HG03103 (cell line): ENCODE results near the gene LCN2.
"Not testable (repeated sequence)": the region's sequence is repeated elsewhere in the genome, so short reads cannot be mapped to it uniquely, and the experiment has no call there.

ENCODE experiments used
- ATAC-seq: cut with Tn5 transposase; IDR thresholded peaks from one replicate; pipeline ENCODE4 v1.9.1; 2021; ENCODE audit warnings: low read depth; ENCODE audit not compliant: unreplicated experiment

Gene LCN2

DNA sequence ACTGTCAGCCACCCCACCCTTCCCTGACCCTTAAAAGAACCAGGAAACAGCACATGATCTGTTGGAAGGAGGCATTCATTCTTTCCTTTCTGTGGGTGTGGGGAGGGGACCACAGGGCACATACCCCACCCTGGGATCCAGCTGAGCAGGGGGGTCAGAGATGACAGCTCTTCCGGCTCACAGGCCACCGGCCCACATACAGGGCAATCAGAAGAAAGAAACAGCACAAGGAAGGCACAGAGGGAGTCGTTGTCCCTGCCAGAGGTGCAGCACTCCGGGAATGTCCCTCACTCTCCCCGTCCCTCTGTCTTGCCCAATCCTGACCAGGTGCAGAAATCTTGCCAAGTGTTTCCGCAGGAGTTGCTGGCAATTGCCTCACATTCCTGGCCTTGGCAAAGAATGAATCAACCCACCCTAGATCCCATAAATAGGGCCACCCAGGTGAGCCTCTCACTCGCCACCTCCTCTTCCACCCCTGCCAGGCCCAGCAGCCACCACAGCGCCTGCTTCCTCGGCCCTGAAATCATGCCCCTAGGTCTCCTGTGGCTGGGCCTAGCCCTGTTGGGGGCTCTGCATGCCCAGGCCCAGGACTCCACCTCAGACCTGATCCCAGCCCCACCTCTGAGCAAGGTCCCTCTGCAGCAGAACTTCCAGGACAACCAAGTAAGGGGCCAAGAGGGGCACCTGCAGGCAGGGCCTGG, at the start of gene LCN2:
TSS of gene LCN2 (plus strand) at position 453 of the 701 bp plus-strand sequence. CDS start at position 526, 73 bp downstream.
- ATAC-seq: no peak

DNA sequence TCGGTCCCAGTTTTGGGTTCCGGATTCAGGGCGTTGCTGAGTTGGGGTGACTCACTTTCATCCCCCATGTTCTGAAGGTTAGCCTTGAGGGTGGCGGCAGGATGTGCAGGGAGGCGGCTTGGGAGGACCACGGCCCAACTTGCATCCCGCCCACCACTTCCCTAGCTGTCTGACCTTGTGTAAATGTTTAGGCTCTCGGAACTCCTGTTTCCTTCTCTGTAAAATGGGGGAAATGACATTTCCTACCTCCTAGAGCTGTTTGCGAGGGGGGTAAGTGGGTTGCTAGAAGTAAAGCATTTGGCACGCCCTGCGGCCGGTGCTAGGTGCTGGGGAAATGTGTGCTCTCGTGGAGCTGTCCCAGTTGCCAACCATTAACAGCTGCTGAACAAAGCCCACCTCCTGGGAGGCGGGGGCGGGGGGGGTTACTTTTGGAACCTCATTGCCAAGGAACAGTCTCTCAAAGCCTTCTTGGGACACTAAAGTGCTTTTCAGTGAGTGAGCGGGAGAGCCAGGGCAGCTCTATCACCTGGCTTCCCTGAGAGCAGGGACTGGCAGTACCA, 49.2 kb upstream of the LCN2 start:
- no peak for ATAC-seq

DNA sequence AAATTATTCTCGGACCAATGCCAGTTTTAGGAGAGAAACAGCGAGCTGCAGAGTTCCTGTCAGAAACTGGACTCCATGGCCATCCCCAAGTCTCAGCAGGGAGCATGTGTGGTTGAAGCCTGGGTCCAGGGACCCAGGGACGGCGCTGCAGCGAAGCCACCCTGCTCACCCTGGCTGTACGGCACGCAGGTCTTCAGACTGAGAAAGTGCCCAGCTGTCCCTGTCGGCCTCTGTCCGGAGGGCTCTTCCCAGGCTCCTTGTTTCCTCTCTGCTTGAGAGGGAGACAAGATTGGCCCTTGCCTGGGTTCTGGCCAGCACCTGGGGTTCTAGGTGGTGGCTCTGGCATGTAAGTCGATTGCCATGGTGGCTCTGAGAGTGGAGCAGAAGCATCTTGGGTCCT, 48.7 kb upstream of the LCN2 start:
- ATAC-seq: no peak

DNA sequence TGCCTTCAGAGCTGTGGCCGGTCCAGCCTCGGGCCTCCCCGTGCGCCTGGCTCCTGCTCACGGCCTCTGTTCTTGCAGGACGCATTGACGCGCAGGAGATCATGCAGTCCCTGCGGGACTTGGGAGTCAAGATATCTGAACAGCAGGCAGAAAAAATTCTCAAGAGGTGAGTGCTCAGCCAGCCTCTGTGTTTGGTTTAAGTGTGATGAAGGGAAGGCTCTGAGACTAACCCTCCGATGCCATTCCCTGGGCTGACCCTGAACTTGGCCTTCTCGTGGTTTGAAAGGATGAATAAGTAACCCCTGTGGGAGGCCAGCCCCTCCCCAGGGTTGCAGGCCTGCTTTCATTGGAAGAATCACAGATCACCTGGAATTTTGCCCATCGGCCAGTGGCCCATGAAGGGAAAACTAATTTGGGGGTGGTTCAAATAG, 48.0 kb upstream of the LCN2 start:
- no peak for ATAC-seq

DNA sequence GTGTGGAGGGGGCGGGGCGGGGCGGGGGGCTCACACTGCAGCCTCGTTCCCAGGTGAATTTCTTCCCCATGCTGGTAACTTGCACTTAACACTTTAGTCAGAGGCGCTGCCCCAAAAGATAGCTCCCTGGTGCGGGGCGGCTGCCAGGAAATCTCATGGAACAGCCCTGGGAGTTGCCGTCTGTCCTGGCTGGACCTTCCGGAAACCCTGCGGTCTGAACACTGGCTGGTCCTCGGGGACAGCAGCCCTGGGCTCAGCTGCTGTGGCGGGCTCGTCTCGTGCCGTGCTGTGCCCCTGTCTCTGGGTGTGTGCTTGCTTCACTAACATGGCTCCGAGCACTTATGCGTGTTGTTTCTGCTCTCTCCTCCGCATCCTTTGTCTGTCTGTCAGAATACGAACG, 47.6 kb upstream of the LCN2 start:
- no peak for ATAC-seq

DNA sequence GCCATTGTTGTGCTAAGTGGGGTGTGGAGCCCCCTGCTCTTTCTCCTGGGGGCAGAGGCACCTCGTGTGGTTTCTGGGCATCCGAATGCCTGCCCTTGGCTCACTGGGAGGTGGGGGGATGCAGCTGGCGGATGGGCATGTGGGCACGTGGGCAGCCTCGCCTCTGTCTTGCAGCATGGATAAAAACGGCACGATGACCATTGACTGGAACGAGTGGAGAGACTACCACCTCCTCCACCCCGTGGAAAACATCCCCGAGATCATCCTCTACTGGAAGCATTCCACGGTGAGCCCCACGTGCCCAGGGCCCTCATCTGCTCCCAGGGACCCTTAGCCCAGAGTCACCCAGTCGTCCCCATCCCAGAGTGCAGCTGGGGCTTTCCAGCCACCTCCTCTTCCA, 47.1 kb upstream of the LCN2 start:
- ATAC-seq: no peak

DNA sequence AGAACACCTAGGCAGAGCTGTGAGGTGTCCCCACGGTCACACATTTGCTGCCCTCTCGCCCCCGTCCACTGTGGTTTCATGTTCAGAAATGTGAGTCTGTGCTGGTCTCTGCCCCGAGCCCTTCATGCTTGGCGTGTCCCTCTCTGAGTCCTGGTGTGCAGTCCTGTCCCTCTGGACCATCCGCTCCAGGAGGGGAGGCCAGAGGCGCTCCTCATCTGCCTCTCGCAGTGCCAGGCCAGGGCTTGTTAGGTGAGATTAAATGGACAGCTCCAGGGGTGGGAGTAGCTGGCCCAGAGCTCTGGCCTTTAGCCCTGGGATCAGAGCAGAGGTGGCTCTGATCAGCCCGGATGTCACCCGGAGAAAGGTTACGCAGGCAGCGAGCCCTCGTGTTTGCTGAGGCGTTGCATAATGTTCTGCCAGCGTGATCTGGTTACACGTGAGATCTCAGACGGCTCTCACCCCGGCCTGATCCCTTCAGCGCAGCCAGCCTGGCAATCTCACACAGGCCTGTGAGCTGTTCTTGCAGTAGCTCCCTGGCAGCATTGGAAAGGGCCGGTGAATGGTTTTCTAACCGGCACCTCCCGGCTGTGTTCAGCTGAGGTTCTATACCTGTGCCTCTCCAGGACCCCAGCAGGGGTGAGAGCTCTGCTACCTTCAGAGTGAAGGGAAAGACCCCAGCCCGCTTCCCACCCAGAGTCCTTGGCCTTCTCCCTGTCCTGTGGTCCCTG, 46.2 kb upstream of the LCN2 start:
- no peak for ATAC-seq

DNA sequence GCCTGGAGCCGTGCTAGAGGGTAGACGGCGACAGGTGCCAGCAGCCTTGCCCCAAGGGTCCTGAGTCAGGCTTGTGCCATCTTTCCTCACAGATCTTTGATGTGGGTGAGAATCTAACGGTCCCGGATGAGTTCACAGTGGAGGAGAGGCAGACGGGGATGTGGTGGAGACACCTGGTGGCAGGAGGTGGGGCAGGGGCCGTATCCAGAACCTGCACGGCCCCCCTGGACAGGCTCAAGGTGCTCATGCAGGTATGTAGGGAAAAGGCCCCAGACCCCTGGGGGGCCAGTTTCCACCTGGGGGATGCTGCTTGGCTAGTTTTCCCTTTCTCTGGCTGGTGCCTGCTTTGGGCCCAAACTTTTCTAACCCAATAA, 45.7 kb upstream of the LCN2 start:
- no peak for ATAC-seq

DNA sequence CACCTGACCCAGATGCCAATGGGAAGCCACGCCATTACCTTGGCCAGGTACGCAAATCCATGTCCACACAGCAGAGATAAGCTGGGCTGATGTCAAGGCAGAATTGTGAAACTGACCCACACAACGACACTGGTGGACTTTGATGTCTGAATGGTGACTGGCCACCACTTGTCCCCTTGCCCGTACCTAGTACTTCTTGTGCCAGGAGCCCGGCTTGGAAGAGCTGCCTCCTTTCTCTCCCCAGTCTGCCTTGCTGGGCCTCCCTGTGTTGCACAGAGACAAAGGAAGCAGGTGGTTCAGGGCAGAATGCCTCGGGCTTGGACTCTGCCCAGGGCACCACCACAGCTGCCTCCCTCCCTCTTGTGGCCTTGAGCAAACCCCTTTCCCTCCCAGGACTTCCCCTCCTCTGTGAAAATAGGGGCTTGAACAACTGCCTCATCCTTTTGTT, 45.1 kb upstream of the LCN2 start:
- no peak for ATAC-seq

DNA sequence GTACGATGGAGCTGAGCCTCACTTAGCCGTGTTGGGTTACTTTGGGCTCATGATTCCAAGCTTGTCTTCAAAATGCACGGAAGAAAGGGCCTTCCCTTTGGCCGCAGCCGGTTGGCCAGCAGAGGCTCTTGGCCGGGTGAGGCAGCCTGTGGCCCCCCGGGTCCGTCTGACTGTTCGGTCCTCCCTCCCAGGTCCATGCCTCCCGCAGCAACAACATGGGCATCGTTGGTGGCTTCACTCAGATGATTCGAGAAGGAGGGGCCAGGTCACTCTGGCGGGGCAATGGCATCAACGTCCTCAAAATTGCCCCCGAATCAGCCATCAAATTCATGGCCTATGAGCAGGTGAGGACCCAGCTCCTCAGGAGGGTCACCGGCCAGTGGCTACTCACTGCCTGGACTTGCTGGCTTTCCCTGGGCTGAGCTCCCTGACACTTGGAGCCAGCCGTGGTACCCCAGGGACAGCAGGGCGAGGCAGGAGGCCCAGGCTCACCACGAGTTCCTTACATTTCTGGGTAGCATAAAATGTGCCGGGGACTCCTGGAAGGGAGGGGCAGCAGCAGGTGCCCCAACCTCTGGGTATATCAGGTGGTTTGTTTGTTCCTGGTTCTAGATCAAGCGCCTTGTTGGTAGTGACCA, 43.6 kb upstream of the LCN2 start:
- no peak for ATAC-seq

DNA sequence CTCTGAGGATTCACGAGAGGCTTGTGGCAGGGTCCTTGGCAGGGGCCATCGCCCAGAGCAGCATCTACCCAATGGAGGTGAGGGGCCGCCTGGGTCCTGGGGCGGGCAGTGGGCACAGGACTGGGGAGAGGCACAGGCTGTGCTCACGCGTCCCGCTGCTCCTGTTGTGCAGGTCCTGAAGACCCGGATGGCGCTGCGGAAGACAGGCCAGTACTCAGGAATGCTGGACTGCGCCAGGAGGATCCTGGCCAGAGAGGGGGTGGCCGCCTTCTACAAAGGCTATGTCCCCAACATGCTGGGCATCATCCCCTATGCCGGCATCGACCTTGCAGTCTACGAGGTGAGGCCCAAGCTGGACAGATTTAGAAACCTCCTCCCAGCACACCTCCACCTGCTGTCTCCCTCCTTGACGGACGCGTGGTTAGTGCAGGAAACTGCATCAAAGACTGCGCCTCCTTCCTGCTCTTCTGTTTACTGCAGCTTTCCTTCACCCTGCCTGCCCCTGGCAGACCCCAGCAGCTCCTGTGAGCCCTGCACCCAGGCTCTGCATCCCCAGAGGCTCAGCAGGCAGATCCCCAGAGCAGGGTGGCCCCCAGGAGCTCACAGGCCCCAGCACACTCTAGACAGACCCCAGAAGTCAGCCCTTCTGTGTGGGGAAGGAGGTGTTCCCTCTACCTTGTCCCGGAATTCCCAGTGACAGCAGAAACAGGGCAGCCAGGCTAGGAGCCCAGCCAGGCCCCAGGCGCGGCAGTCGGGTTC, 42.9 kb upstream of the LCN2 start:
- no peak for ATAC-seq

DNA sequence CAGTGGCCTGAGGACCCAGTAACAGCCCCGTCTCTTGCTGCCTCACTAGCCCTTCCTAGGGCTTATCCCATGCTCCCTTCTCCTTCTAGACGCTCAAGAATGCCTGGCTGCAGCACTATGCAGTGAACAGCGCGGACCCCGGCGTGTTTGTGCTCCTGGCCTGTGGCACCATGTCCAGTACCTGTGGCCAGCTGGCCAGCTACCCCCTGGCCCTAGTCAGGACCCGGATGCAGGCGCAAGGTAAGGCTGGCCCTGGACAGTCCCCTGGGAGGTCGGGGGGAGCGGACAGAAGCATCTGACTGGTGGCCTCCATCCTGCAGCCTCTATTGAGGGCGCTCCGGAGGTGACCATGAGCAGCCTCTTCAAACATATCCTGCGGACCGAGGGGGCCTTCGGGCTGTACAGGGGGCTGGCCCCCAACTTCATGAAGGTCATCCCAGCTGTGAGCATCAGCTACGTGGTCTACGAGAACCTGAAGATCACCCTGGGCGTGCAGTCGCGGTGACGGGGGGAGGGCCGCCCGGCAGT, 42.2 kb upstream of the LCN2 start:
- ATAC-seq: no peak

DNA sequence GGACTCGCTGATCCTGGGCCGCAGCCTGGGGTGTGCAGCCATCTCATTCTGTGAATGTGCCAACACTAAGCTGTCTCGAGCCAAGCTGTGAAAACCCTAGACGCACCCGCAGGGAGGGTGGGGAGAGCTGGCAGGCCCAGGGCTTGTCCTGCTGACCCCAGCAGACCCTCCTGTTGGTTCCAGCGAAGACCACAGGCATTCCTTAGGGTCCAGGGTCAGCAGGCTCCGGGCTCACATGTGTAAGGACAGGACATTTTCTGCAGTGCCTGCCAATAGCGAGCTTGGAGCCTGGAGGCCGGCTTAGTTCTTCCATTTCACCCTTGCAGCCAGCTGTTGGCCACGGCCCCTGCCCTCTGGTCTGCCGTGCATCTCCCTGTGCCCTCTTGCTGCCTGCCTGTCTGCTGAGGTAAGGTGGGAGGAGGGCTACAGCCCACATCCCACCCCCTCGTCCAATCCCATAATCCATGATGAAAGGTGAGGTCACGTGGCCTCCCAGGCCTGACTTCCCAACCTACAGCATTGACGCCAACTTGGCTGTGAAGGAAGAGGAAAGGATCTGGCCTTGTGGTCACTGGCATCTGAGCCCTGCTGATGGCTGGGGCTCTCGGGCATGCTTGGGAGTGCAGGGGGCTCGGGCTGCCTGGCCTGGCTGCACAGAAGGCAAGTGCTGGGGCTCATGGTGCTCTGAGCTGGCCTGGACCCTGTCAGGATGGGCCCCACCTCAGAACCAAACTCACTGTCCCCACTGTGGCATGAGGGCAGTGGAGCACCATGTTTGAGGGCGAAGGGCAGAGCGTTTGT, 41.6 kb upstream of the LCN2 start:
- no peak for ATAC-seq

DNA sequence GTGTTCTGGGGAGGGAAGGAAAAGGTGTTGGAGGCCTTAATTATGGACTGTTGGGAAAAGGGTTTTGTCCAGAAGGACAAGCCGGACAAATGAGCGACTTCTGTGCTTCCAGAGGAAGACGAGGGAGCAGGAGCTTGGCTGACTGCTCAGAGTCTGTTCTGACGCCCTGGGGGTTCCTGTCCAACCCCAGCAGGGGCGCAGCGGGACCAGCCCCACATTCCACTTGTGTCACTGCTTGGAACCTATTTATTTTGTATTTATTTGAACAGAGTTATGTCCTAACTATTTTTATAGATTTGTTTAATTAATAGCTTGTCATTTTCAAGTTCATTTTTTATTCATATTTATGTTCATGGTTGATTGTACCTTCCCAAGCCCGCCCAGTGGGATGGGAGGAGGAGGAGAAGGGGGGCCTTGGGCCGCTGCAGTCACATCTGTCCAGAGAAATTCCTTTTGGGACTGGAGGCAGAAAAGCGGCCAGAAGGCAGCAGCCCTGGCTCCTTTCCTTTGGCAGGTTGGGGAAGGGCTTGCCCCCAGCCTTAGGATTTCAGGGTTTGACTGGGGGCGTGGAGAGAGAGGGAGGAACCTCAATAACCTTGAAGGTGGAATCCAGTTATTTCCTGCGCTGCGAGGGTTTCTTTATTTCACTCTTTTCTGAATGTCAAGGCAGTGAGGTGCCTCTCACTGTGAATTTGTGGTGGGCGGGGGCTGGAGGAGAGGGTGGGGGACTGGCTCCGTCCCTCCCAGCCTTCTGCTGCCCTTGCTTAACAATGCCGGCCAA, 40.8 kb upstream of the LCN2 start:
- ATAC-seq: no peak

DNA sequence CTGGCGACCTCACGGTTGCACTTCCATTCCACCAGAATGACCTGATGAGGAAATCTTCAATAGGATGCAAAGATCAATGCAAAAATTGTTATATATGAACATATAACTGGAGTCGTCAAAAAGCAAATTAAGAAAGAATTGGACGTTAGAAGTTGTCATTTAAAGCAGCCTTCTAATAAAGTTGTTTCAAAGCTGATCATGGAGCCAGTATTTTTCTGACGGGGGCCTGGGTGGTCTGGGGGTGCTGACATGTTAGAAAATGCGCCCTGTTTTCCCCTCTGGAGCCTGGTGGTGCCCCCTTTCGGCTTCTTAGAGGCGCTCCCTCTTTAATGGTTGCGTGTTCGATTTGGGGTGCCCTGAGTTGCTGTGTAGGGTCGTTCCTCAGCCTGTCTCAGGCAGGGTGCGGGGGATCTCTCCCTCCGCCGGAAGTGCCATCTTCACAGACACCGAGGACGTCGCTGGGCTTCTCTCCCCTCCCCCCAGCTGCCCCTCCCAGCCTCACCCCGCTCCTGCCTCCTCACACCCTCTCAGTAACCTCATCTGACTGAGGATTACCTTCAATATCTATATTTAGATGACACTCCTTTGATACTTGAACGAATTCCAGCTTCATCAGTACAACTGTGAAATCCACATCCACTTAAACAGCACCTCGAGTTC, 40.1 kb upstream of the LCN2 start:
- no peak for ATAC-seq

DNA sequence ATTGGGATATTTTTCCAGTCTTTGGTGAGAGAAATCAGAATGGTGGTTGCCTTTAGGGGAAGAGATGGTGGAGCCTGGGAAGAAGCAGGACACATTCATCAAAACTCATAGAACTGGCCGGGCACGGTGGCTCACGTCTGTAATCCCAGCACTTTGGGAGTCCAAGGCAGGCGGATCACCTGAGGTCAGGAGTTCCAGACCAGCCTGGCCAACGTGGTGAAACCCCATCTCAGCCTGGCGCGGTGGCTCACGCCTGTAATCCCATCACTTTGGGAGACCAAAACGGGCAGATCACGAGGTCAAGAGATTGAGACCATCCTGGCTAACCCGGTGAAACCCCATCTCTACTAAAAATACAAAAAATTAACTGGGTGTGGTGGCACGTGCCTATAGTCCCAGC, 37.5 kb upstream of the LCN2 start:
- not testable (repeated sequence) for ATAC-seq

DNA sequence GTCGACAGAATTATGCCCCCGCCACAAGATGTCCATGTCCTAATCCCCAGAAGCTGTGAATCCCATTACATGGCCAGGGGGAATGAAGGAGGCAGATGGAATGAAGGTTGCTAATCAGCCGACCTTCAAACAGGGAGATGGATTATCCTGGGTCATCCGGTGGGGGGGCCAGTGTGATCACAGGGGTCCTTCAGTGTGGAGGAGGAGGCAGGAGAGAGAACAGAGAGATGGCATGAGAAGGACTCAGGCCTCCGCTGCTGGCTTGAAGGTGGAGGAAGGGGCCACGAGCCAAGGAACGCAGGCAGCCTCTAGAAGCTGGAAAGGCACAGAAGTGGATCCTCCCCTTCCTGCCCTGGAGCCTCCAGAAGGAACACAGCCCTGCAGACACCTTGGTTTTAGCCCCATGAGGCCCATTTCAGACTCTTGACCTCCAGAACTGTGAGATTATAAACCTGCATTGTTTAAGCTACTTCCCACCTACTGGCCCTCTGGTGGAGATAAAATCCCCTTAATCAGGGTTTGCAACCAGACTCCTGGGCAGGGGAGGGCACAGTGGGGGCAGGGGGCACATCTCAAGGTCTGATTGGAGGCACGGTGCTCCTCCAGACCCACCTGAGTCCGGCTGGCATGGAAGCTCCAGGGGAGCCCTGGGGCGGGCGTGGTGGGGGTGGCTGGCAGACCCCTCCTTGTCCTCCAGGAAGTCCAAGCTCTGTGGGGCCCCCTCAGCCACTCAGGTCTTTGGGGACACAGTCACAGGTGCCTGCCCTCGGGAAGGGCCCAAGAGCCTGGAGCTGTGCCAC, 35.5 kb upstream of the LCN2 start:
- no peak for ATAC-seq
